NOMO-1 treated with DMSO at 0.1 percent for 48 hours (cell line): ENCODE data around the gene SLC25A1.

ENCODE experiments used
- DNase-seq: peaks from one replicate; lab custom pipeline; 2025; ENCODE audit not compliant: unreplicated experiment; lab: John Stamatoyannopoulos, UW

SLC25A1 gene

GRCh38 chr22:19139974-19140373 is 38.6 kb downstream of the SLC25A1 start:
- DNase-seq = no peak

- no peak for DNase-seq
These were observed 39.6 kb downstream of the SLC25A1 start for GRCh38 chr22:19139001-19139356.

DNA sequence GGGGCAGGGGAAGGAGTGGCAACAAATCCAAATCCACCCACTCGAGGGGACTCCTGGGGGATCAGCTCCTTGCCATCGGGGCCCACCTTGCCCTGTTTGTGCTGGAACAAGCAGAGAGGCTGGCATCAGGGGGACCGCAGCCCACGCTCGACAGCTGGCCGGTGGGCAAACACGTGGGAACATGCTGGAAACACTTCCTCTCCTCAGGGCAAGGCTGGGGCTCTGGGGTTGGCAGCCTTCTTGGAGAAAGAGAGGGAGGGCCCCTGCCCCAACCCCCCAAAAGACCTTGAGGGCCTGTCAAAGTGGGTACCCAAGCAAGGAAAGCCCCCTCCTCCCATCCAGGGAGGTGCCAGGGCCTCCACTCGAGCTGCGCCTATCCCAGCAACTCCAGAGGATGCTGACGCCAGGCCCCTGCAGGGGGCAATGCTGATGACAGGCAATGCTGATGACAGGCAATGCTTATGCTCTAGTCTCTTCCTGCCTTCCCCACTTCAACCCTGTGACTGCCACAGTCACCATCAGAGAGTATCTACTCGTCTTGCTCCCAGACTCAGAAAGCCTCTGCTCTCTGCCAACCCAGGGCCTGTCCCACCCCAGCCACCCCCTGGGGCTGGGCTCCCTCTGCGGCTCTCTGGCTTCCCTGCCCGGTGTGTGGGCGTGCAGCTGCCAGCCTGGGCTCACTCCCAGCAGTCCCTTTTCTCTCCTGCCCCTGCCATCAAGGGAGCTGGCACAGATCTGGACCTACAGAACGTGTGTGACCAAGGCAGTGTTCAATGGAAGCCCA is 40.1 kb downstream of the SLC25A1 start:
- no peak for DNase-seq

DNA sequence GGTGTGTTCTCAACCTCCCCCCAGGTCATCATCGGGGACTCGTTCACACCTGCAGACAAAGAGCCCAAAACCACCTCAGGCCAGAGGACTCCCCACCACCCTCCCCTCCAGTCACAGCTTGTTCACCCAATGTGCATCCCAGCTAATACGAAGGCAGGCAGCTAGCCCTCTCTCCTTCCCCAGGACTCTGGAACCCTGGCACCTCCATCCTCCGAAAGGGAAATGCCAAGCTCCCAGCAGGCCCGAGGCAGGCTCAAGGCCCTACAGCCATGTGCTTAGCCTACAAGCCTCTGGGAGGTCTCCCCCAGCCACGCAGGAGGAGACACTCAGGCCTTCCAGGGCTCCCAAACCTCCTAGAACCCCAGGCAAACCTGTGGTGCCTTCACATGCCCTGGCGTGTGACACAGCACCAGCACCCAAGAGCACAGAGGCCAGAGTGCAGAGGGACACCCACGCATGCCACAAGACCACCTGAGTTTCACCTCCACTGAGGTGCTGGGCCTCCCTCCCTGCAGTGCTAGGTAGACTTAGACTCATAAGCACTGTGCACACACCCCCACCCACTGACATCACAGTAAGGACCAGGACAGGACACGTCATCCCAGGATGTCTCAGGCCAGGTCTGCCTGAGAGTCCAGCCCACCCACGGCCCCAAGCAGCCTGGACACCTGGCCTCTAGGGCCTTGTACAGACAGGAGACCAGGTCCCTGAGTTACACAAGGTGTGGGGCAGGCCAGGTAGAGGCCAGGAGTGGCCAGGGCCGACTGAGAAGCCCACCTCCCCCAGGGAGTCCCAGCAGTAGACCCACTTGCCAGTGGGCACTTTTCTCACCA is 40.9 kb downstream of the SLC25A1 start:
- DNase-seq = no peak

DNA sequence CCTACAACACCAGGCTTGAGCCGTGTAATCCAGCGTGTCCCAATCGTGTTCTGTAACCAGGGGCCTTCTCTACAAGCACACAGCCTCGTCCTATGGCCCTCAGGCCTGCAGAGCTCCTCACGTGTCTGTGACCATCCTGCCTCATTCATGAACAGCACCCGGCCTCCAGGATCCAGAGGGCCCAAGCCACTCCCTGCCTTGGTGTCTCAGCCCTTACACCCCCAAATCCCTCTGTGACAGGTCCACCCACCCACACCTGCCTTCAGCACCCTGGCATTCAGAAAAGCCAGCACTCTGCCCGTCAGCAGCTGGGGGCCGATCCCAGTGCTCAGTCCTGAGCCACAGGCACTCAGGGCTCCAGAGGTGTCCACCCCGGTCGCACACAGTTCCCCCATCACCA is 41.6 kb downstream of the SLC25A1 start:
- DNase-seq = no peak

GRCh38 chr22:19134874-19135273 is 43.7 kb downstream of the SLC25A1 start:
- DNase-seq = no peak

- no peak for DNase-seq
These were observed 44.2 kb downstream of the SLC25A1 start for GRCh38 chr22:19134176-19134831.

GRCh38 chr22:19133561-19133960 is 45.0 kb downstream of the SLC25A1 start:
- no peak for DNase-seq

DNA sequence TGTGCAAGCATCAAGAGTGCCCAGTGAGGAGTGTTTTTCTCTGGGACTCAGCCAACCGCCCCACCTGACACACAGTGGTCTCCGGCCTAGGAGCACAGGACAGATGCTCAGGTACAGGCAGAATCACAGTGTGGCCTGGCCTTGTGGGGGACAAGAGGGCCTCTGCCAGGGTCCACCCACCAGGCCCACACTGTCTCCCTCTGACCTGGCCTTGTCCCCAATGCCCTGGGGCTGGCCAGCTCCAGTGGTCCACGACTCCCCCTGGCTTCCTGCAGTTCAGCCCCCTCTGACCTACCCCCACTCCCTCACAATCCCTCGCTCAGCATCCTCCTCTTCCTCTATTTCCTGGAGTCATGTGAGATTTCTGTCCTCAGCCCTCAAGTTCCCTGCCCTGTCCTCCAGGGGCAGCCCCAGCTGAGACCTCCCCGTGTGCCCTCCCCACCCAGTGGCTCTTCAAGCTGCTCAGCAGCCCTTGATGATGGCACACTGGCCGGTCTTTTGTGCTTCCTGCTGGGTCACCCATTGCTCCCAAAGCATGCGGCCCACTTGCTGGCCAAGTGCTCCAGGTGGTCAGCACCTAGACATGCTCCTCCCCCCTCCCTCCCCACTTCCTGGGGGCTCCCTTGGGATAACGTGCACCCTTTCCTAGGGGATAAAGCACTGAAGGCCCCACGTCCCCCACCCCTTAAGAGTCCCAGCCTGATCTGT is 45.7 kb downstream of the SLC25A1 start:
- DNase-seq = no peak

DNA sequence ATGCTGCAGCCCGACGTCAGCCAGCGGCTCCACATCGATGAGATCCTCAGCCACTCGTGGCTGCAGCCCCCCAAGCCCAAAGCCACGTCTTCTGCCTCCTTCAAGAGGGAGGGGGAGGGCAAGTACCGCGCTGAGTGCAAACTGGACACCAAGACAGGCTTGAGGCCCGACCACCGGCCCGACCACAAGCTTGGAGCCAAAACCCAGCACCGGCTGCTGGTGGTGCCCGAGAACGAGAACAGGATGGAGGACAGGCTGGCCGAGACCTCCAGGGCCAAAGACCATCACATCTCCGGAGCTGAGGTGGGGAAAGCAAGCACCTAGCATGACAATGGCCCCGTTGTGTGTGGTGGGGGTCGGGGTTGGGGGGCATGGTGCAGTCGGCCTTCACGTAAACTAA is 46.4 kb downstream of the SLC25A1 start:
- no peak for DNase-seq

DNA sequence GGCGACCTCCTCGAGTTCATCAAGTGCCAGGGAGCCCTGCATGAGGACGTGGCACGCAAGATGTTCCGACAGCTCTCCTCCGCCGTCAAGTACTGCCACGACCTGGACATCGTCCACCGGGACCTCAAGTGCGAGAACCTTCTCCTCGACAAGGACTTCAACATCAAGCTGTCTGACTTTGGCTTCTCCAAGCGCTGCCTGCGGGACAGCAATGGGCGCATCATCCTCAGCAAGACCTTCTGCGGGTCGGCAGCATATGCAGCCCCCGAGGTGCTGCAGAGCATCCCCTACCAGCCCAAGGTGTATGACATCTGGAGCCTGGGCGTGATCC is 46.9 kb downstream of the SLC25A1 start:
- no peak for DNase-seq

DNA sequence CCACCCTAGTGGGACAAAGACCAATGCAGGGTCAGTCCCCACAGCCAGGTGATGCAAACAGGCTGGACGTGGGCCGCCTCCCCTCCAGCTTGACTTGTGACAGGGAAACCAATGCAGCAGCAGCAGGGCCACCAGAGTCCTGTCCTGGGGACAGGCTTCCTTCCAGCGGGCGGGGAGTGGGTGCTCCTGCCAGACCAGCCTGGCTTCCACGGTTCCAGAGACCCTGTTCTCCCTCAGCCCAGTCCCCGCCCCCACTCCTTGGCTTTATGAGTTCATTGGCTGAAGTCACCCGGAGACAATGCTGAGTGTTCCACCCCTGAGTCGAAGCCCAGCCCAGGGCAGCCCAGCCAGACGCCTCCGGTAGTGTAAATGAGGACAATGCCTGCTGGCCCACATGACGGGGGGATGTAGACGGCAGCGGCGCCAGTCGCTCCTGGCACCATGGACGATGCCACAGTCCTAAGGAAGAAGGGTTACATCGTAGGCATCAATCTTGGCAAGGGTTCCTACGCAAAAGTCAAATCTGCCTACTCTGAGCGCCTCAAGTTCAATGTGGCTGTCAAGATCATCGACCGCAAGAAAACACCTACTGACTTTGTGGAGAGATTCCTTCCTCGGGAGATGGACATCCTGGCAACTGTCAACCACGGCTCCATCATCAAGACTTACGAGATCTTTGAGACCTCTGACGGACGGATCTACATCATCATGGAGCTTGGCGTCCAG is 47.4 kb downstream of the SLC25A1 start, which contains the start of gene TSSK2:
Gene TSSK2, plus strand, starts transcription at position 350 of the 726 bp plus-strand sequence. Its CDS starts 92 bp downstream, at position 442.
- DNase-seq = no peak

DNA sequence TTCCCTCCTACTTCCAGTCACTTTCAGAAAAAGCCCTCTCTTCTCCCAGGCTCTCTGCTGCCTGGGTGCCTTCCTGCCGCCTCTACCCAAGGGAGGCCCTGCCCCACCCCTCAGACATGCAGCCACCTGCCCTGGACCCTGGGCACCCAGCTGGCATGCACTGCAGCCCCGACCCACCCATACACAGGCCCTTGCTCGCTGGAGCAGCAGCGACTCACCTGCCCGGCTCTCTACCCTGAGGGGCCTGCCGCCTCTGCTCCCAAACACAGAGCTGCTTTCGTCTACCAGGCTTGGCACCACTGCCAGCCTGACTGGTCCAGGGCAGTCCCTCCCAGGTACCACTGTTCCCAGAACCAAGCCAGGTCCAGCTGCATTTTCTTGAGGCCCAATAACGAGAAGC is 48.7 kb downstream of the SLC25A1 start:
- DNase-seq = no peak

DNA sequence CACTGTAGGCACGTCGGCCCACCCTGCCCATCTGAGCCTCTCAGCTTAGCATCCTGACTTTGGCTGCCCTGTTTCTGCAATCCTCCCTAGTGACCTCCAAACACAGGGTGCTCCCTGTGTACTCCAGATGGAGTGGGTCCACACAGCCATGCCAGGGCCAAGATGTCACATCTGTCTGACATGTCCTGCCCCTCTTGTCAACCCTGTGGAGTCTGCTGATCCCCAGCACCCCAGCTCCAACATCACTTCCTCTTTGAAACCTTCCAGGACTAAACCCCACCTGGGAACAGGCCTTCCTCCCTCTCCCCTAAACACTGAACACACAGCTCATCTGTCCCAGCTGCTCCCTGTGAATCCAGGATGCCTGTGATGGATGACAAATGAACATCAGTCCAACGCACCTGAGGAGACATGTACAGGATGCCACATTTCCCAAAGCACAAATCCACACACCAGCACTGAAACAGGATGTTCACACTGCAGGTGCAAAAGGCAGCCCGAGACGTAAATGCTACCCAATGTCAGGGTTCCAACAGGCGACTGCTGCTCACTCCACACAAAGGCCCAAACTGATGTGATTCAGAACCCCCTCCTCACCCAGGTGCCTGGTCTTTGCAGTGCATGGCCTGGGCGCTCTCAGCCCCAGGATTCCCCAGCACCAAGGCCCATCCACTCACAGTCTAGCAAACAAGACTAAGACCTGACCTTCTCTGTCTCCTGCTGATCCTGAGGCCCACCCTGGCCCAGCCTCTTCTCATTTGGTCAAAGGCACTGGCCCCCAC is 49.4 kb downstream of the SLC25A1 start:
- no peak for DNase-seq

DNA sequence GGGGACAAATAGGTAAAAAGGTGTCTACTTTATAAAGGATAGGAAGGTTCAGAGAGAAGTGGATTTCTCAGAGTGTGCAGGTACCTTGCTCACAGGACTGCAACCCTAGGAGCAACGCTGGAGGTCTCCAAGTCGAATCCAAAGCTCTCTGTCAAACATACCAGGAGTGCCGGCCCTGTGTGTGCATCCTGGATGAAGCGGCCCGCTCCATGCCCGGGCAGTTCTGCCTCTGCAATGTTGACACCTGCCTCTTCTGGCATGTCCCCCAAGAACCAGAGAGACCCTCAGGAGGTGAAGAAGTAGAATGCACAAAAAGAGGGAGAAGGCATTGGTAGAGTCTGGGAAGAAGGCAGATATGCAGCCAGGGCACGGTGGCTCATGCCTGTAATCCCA is 50.5 kb downstream of the SLC25A1 start:
- no peak for DNase-seq

DNA sequence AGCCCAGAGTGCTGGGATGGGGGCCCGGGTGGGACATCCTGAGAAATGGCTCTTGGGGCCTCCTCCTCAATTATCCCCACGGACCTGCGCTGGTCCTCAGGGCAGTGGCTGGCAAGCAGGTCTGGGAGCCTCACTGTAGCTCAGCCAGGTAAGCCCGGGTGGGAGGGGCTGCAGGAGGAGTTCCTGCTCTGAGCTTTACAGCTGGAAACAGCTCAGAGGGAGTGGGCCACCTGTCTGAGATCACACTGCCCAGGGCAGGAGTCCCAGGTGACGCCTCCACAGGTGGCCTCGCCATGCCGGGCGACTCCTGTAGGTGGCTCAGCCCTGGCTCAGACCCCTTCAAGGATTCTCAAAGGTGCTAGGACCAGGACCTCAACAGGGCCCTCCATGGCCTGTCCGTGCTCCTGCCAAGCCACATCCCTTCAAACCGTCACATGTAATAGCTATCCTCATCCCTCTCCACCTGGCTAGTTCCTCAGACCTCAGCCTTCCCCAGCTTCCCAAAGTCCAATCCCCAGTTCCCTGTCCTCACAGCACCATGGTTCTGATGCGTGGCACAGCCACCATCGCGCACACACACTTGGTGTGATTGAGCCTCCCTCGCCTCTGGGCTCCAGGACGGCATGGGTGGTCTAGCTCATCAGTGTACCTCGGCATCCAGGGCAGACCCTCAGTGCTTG is 51.1 kb downstream of the SLC25A1 start:
- DNase-seq = no peak

DNA sequence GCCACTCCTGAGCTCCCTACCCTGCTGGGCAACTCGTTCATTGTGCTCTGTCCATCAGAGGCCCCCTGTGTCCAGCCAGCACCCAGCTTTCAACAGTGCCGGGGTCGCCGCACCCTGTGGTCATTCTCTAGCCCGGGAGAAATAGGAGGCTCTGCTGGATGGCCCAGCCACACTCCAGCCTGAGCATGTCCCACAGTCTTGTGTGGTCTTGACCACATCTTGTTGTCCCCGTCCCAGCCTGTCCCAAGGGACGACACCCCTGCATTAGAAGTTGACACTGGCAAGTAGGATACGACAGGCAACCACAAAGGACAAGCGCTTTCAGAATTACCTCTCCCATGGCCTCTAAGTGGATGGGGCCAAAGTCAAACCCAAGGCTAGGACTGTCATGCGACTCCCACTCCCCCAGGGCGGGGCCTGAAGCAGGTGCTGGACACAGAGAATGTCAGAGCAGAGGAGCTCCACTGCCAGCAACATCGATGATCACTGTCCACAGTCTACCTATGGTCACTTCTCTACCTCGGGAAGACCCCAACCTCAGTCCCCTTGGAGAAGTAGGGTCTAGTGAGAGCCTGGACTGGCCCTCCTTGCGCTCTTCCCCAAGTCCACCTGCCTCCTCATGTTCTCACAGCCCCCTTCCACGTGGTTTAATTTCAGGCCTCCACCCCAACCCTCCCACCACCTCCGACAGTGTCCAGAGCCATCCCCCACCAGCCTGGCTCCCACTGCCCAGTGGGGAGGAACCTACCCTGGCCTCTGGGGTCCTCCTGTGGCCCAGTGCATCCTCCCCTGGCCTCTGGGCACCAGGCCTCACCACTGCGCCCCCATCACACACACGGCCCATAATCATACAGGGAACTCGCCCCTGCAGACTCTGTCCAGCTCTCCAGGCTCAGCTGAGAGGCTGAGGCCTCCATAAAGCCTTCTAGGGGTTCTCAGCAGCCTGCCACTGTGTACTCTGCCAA is 51.9 kb downstream of the SLC25A1 start:
- no peak for DNase-seq
